Anterior cingulate cortex (tissue), 58 donors: ENCODE measurements around the gene PLA2R1.
A peak's percentile ranks its signal among the peaks of the same experiment; 100 is the strongest.

ENCODE experiments used
- DNase-seq, 58 donors: peaks; one replicate each; lab custom pipeline; 2025; lab: John Stamatoyannopoulos, UW

PLA2R1 gene

DNA sequence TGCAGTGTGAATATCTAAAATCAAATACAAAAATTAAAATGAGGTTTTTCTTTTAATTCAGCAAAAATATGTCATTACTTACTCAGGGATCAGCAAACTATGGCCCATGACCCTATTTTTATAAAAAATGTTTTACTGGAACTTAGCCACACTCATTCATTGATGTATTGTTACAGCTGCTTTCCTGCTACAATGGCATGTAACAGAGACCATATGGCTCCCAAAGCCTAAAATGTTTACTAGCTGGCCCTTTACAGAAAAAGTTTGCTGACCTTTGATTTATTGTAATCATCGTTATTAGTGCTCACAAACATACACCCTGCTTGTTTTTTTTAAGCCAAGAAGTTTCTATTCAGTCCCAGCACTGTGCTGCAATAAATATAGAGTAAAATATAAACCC is 120.3 kb downstream of the PLA2R1 start:
- no peak for DNase-seq

DNA sequence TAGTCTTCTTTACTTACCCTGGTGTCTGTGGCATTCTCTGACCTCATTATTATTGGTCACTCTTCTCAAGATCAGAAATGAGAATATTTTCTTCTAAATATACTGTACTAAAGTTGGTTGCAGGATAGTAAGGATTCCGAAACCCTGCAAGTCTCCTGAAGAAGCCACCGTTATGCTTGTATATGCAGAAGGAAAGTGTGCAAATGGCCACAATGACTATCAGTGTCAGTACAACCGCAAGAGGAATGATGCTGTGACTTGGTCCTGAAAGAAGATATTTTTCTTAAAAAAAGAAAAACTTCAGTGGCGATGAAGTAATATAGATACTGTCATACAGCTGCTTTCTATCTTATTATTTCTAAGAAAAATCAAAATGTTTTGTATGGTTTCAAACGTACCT is 120.7 kb downstream of the PLA2R1 start:
- no peak for DNase-seq

DNA sequence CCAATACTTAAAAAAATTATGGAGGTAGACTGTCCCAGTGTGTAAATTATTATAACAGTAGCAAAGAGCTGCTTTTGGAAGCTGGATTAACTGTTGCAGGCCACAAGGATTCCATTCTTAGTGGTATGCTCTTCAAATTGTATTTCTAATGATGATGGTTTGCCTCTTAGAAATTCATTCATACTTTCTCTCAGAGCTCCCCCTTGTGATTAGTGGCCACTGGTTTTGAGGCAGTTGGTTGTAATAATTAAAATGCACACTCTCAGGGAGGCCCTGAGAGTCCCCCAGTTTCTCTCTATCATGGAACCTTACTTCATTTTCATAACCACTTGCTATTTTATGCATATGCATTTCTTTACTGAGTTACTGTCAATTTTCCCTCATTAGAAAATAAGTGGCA is 122.5 kb downstream of the PLA2R1 start:
- DNase-seq = no peak

DNA sequence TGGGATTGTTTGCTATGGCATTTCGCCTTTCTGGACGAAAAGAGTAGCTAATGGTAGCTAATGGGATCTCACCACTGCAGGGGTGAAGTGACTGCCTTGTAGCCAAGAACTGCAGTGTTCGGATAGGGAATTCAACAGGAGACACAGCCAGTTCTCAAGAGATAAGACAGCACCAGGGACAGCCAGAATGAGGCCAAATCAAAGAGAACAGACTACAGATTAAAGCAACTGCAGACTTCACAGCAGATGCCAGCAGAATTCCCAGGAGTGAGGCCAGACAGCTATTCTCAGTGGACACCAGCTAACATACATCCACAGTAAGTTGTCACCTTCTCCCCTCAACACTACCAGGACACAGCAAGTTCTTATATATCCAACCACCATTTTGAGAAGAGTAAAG is 124.0 kb downstream of the PLA2R1 start:
- DNase-seq = no peak

DNA sequence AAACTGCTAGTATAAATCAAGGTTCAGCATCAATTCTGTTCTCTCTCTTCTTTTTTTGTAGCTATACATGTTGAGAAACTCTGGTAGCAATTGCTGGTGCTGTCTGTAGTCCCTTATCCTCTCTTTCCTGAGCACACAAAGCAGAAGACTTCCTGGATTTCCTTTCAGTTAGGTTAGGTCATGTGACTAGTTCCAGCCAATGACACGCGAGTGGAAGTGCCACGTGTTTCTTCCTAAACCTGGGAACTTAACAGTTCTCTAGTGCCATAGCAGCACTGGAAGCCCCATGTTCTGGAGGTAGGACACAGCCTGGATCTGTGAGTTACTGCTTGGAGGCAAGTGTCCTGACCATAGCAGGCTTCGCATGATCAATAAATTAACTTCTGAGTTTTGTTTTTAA is 125.9 kb downstream of the PLA2R1 start:
- DNase-seq = no peak

DNA sequence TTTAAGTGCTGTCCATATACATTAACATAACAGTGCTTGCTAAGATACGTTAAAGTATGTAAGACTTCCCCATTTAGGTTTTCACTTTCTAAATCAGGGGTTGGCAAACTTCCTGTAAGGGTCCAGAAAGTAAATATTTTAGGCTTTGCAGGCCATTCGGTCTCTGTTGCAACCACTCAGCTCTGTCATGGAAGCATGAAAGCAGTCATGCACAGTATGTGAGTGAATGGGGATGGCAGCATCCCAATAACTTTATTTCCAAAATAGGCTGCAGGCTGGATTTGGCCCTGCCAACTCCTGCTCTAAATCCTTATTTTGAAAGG is 128.7 kb downstream of the PLA2R1 start:
- DNase-seq = peak in 1 of 58 donors; percentile 3

DNA sequence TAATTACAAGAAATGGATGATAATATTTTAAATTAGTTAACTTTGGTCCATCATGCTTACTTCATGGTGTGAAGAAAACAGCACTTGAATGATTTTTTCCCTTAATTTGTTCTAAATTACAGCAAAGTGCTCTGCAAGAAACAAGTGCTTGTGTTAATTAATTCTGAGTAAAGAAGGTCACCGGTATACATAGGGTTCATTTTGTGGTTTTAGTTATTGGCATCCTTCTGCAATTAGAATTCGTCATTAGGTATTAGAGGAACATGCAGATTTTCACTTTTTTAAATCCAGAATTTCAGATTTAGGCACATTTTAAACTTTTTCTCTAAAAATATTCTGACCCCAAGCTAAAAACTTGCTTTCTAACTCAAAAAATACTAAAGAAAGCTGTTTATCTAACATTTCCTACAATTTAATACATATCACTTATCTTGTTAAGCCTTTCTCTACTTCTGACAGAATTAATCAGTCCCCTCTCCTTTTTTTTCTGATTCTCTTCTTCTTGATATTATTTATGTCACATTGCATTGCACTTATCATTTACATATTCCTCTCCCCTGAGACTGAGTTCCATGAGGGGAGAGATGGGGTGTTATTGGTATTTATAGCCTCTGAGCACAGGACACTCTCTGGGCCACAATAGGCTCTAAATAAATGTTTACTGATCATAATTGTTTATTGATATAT is 129.2 kb downstream of the PLA2R1 start:
- DNase-seq = no peak

DNA sequence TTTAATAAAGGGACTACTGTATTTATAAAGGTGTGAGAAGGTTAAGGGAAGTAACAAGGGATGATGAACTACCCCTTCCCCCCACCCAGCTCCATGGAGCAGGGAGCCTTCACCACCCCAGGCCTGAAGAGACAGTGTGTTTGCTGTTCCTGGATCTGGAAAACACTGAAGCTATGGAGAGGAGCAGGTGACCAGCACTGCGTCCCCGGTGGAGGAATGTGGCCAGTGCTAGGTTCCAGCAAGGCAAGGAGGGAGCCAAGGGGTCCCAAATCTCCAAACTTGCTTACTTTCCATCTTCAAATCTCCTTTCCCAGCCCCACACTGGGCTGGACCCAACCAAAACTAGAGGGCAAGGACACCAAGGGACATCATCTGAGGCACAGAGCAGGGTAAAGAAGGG is 135.7 kb downstream of the PLA2R1 start:
- no peak for DNase-seq

DNA sequence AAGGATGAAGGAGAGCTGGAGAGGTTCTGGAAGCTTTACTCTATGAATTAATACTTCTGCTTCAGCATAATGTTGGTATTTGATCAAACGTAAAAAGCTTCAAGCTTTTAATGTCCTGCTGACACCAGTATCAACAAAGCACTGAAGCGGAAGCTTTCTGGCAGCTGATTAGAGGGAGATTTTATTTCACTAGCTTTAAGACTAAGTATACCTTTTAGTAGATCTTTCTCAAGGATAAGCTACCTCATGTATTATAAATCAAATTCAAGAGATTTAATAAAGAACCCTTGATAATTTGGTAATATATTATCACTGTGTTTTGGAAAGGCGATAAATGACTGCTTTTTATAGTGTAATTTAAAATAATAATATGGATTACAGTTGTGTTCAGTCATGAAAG is 136.4 kb downstream of the PLA2R1 start:
- DNase-seq = no peak

DNA sequence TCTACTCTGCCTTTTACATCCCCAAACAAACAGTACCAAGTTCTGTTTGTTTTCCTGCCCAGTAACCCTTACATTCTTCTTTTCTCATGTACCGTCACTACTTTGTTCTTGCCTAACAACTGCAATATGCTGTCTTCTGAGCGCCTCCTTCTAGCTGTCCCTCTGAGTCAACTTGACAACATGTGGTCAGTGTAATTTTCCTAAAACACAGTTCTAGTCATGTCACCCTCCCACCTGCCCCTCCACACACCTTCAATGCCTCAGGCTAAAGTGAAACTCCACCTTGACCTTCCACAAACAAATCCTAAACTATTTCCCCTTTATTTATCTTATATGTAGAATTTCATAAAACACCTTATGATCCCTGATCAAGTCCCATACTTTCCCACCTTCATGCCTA is 139.9 kb downstream of the PLA2R1 start:
- no peak for DNase-seq

DNA sequence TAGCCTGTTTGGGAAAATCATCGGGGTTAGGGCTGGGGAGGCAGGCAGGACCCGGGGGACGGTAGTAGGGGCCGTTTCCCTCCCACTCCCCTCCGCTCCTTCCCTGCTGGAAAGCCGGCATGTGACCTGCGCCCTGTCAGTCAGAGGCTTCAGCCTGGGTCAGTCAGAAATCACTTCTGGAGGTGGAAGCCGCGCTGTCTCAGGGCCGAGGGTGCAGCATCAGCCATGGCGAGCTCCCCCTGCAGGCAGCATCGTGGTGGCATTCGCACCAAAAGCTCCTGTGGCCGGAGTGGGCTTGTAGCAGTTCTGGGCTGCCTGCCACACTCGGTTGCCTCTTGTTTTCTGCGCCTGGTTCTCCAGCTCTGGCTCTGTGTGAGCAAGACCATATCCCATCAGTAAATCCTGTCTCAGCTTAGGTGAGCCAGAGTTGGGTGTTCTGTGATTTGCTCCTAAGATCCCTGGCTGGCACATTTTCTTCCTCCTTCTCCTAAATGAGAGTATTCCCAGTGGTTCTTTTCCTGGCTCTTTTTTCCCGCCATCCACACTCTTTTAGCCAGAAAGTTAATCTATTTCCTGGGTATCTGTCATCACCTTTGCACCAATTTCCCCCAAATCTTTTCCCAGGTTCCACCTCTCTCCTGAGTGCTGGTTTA is 140.5 kb downstream of the PLA2R1 start:
- peak in 42 of 58 donors; percentile 6 to 70 (median 32) for DNase-seq

DNA sequence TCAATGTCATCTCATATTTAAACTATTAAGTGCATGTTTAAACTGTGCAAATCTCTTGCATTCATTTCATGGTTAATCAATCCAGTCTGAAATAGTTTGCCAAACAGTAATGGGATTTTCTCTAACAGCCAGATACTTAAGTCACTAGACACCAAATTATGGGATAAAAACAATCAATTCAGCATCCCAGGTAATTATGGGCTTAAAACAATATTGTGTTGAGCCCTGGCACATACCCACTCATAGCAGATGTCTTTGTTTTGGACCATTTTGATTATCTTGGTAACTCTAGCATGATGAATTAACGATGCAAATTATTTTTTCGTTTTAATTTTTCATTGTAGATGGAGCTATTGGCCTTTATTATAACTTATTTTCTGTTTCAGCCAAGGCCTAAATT is 145.9 kb downstream of the PLA2R1 start:
- DNase-seq = no peak

DNA sequence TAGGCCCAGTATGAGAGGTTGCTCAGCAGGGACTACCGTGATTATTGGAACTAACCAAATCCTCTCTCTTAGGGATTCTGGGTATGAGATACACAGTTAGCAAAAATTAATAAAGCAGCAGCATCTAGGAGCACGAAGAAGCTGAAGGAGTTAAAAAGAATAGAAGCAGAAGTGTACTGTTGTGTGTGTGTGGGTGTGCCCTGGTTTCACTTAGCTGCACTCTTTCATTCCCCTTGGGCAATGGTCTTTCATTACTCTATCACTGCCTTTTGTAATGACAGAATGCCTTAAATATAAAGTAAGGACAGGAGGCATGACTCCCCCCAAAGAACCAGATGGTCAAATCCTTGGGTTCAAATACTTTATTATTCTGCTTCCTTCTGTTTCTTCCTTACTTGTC is 148.5 kb downstream of the PLA2R1 start:
- DNase-seq = no peak

DNA sequence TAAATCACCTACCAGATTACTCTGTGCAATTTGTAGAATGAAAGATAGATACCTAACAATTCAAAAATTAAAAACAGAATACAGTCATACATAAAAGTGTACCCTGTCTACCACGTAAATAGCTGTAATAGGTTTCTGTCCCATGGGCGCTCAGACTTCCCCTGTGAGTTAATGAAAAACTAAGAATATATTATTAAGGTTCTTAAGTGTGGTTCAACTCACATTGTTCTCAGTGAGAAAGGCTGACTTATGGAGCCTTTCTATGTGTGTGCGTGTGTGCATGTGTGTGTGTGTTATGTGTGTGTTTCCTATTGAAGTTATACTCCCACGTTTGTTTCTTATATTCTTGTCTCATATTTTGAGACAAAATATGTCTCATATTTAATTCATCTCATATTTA is 149.8 kb downstream of the PLA2R1 start:
- DNase-seq = no peak

DNA sequence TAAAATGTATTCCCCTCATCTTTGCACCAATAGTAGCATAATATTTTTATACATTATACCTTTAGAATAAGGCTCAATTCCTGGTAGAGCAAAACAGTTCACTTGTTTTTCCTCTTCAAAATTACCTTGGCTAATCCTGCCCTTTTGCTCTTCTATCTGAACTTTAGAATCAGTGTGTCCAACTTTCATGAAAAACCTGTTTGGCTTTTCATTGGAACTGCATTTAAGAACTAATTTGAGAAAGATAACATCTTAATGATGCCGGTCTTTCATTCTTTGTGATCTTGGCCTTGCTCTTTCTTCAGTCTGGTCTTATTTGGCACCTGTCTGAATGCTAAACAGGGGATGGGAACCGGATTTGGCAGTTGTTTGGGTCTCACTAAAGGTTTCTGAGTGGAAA is 151.5 kb downstream of the PLA2R1 start:
- no peak for DNase-seq

DNA sequence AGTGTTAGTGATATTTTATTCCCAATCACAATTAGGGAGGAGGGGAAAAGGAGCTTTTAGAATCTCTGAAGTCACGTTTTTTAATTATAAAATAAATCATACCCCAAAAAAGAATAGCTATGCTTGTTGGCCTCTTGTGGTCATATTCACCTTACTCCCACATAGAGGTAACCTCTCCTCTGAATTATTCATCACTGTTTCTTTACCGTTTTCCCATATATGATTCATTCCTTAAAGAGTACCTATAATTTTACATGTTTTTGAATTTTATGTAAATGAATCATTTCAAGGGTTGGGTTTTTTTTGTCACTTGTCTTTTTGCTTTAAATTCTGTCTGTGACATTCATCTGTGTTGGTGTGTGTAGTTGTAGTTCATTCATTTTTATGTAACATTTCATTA is 153.8 kb downstream of the PLA2R1 start:
- DNase-seq = no peak

DNA sequence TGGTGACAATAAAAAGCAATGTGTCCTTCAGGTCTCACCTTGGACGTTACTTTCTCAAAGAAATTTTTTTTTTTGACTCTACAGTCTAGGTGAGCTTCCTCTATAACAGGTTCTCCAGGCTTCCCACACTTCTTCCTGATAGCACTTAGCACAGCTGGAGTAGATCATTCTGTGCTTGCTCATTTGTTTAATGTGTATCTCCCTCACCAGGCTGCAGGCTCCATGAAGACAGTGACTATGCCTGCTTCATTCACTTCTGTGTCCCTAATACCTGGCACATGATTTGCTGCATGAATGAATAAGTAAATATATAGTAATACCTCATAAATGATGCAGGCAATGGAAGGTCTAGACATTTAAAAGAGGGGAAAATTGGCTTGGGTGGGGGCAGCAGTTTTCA is 154.5 kb downstream of the PLA2R1 start:
- DNase-seq = no peak

DNA sequence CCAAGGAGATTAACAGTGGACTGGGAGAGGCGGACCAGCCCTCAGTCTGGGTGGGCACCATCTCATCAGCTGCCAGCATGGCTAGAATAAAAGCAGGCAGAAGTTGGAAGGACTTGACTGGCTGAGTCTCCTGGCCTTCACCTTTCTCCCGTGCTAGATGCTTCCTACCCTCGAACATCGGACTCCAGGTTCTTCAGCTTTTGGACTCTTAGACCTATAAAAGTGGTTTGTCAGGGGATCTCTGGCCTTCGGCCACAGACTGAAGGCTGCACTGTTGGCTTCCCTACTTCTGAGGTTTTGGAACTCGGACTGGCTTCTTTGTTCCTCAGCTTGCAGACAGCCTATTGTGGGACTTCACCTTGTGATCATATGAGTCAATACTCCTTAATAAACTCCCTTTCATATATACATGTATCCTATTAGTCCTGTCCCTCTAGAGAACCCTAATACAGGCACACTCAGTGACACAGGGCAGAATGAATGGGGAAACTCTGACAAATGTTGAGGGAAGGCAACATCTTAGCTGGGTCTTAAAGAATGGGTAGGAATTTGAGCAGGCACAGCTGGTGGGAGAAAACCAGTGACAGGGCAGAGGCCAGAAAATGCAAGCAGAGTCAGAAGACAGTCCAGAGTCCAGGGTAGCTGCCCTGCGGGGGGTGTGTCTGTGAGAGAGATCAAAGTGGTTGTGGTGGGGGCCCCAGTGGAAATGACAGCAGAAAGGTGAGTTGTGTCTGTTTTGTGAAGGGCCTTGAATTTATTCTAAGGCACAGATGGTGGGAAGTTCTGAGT is 156.3 kb downstream of the PLA2R1 start:
- DNase-seq = no peak

DNA sequence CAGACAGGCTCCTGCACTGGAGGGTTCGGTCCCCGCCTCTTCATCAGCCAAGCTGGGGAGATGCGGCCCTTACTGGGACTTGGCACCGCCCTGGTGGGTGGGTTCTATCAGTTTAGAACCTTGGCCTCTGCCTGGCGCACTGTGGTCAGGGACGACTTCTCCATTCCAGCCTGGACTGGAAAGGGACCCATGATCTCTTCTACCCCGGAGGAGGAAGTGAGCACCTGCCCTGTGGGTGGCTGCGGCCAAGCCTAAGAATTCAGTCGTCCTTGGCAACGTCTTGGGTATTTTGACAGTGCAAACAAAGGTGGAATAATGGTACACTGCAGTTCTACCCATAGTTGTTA is 157.5 kb downstream of the PLA2R1 start:
- DNase-seq = peak in 18 of 58 donors; percentile 4 to 50 (median 22)

DNA sequence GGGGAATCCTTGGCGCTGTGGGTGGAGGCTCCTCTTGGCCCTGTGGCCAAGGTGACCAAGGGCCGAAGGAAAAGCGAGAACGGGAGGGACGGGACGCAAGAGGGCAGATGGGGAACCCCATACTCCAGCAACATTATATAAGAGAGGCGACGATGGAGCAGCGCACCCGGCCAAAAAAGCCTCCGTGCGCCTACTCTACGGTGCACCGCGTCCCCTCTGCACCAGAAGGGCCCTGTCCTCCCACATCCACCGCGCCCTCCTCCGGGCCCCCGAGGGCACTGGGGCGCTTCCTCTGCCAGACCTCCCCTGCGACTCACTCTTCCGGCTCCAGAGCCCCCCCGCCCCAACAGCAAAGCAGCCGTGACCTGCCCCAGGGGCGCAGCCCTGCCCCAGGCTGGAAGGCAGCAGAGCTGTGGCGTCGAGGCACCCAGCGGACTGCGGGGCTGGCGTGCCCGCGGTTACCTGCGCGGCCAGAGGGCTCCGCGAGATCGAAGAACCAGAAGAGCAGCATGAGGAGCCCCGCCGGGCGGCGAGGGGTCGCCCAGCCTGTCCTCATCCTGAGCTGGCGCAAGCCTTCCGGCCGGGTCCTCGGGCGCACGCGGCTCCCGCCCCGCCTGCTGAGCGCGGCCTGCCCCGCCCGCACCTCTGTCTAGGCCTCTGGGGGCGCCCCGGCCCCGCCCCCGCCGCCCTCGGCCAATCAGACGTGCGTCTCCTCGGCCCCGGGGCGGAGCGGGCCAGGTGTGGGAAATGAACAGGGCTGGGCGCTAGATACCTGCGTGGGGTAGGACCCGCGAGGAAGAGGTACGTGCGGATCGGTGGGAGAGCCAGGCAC is 158.1 kb downstream of the PLA2R1 start, which contains the start of gene LY75:
TSS of gene LY75 (minus strand) at position 630 of the 832 bp plus-strand sequence.
- DNase-seq = peak in 13 of 58 donors; percentile 2 to 50 (median 26)
